HG03108 (cell line): ENCODE measurements around the gene RIN1.
A peak's percentile ranks its signal among the peaks of the same experiment; 100 is the strongest.

Source experiments
- ATAC-seq: cut with Tn5 transposase; IDR thresholded peaks from one replicate; pipeline ENCODE4 v1.9.1; 2021; ENCODE audit warnings: moderate library complexity; ENCODE audit not compliant: unreplicated experiment

Gene RIN1

DNA sequence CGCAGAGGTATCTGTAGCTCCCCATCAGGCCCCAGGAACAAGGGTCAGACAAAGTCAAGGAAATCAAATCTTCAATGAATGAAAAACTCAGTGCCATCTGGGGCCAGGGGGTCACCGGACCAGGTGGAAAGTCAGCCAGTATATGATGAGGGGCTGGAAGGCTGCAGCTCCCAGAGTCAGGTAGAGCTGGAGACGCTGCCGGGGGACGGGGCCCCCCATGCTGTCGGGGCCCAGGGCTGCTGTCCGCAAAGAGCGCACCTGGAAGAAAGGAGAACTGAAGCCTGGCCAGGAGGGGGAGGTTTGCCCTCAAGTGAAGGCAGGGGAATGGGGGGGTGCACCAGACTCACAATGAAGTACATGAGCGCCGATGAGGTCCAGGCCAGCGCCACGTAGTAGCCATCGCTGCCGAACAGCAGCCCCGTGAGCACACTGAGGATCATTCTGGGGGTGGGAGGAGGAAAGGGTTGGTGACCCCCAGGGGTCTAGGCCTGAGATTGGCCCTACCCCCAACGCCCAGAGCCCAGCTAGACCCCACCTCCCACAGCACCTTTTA is 51.6 kb downstream of the RIN1 start:
- ATAC-seq, result no peak

- no peak for ATAC-seq
These were observed 52.7 kb downstream of the RIN1 start for GRCh38 chr11:66283461-66284105.

GRCh38 chr11:66282468-66283455 is 53.5 kb downstream of the RIN1 start:
- peak; percentile 64 for ATAC-seq
